WTC11 (cell line): ENCODE data around the gene GOLGA8N. TPM values are rescaled to one million over a fixed set of nuclear protein-coding genes. Genes with fewer than 3 reads are reported as not detected.

ENCODE experiments used
- ATAC-seq: fragments of 200-7000 bp; cut with Tn5 transposase; 2 replicates; pipeline ENCODE4 v1.10.0; 2021; ENCODE audit warnings: mild to moderate bottlenecking, moderate library complexity
- CTCF ChIA-PET: fragments of 300-600 bp; sonication (Branson Sonifier 250); formaldehyde crosslinking; loops from one replicate; lab custom pipeline; 2021; ENCODE audit warnings: antibody characterized with exemption; lab: Charles Lee
- POLR2A ChIA-PET: fragments of 350-600 bp; sonication (Branson Sonifier 250); formaldehyde crosslinking; loops from one replicate; lab custom pipeline; 2021; ENCODE audit warnings: antibody characterized with exemption; lab: Charles Lee
- DNase-seq: peaks from one replicate; pipeline ENCODE4 v3.0.0; 2021; ENCODE audit warnings: low spot score
- H3K27ac Mint-ChIP-seq: 2 replicates; pipeline ENCODE4 v1.8.0; 2021; ENCODE audit warnings: mixed read lengths
- H3K27me3 Mint-ChIP-seq: 2 replicates; pipeline ENCODE4 v1.8.0; 2021; ENCODE audit warnings: low read depth, mild to moderate bottlenecking, moderate library complexity, mixed read lengths
- H3K36me3 Mint-ChIP-seq: 2 replicates; pipeline ENCODE4 v1.8.0; 2021; ENCODE audit warnings: mixed read lengths
- H3K4me1 Mint-ChIP-seq: 2 replicates; pipeline ENCODE4 v1.8.0; 2022; ENCODE audit warnings: mixed read lengths
- H3K4me3 Mint-ChIP-seq: 2 replicates; pipeline ENCODE4 v1.8.0; 2021; ENCODE audit warnings: mild to moderate bottlenecking, moderate library complexity, mixed read lengths
- H3K9me3 Mint-ChIP-seq: 2 replicates; pipeline ENCODE4 v1.8.0; 2021; ENCODE audit warnings: mixed read lengths
- AFF4 ChIP-seq: sonication (generic); formaldehyde crosslinking; IDR thresholded peaks from 2 replicates; pipeline ENCODE4 v1.8.1; 2023; ENCODE audit warnings: mild to moderate bottlenecking, missing genetic modification reagents, borderline replicate concordance
- FOXK1 ChIP-seq: sonication (generic); formaldehyde crosslinking; IDR thresholded peaks from 2 replicates; pipeline ENCODE4 v1.8.0; 2022; ENCODE audit warnings: mild to moderate bottlenecking, moderate library complexity, missing genetic modification reagents
- IRF1 ChIP-seq: sonication (generic); formaldehyde crosslinking; IDR thresholded peaks from 2 replicates; pipeline ENCODE4 v1.8.0; 2023; ENCODE audit warnings: missing genetic modification reagents
- NR3C1 ChIP-seq: sonication (generic); formaldehyde crosslinking; conservative IDR thresholded peaks from 2 replicates; pipeline ENCODE4 v1.8.1; 2023; ENCODE audit warnings: low read depth, mild to moderate bottlenecking, missing genetic modification reagents
- SMAD3 ChIP-seq: sonication (generic); formaldehyde crosslinking; IDR thresholded peaks from 2 replicates; pipeline ENCODE4 v1.8.0; 2022; ENCODE audit warnings: missing genetic modification reagents, mild to moderate bottlenecking, borderline replicate concordance
- ZNF138 ChIP-seq: sonication (generic); formaldehyde crosslinking; conservative IDR thresholded peaks from 2 replicates; pipeline ENCODE4 v1.8.1; 2022; ENCODE audit warnings: mild to moderate bottlenecking, moderate library complexity, missing genetic modification reagents
- ZNF219 ChIP-seq: sonication (generic); formaldehyde crosslinking; IDR thresholded peaks from 2 replicates; pipeline ENCODE4 v1.8.0; 2023; ENCODE audit warnings: missing genetic modification reagents, mild to moderate bottlenecking, borderline replicate concordance
- ZNF232 ChIP-seq: sonication (generic); formaldehyde crosslinking; IDR thresholded peaks from 2 replicates; pipeline ENCODE4 v1.8.0; 2022; ENCODE audit warnings: mild to moderate bottlenecking, missing genetic modification reagents
- ZNF317 ChIP-seq: sonication (generic); formaldehyde crosslinking; IDR thresholded peaks from 2 replicates; pipeline ENCODE4 v1.8.1; 2023; ENCODE audit warnings: low read depth, mild to moderate bottlenecking, moderate library complexity, missing genetic modification reagents, borderline replicate concordance
- total RNA-seq: library from RNA; stranded (reverse); gene quantifications from 3 replicates; pipeline ENCODE4 v1.2.3, GENCODE V29; 2021
- TF ChIP-seq, protein P1 (sequence below): sonication (generic); formaldehyde crosslinking; IDR thresholded peaks from 2 replicates; pipeline ENCODE4 v1.8.0; 2022; ENCODE audit warnings: mild to moderate bottlenecking, missing genetic modification reagents
- TF ChIP-seq, protein P2 (sequence below): fragments of 200-600 bp; IDR thresholded peaks from 2 replicates; pipeline ENCODE4 v1.8.0; 2022; ENCODE audit warnings: antibody characterized with exemption
- TF ChIP-seq, protein P3 (sequence below): sonication (generic); formaldehyde crosslinking; IDR thresholded peaks from 2 replicates; pipeline ENCODE4 v1.8.1; 2022; ENCODE audit warnings: low read depth, missing genetic modification reagents, borderline replicate concordance
- TF ChIP-seq, protein P4 (sequence below): sonication (generic); formaldehyde crosslinking; IDR thresholded peaks from 2 replicates; pipeline ENCODE4 v1.8.1; 2022; ENCODE audit warnings: low read depth, mild to moderate bottlenecking, moderate library complexity, missing genetic modification reagents, borderline replicate concordance

Gene GOLGA8N
- total RNA-seq, 1 experiment from 2014 or later = 1.1 TPM

GRCh38 chr15:32649342-32649741 is 56.1 kb downstream of the GOLGA8N start:
- H3K27ac Mint-ChIP-seq = no peak overlapping the region
- no peak overlapping the region for H3K4me3 Mint-ChIP-seq
- no peak for DNase-seq

GRCh38 chr15:32651229-32651837 is 58.1 kb downstream of the GOLGA8N start:
- TF ChIP-seq, protein P1, sequence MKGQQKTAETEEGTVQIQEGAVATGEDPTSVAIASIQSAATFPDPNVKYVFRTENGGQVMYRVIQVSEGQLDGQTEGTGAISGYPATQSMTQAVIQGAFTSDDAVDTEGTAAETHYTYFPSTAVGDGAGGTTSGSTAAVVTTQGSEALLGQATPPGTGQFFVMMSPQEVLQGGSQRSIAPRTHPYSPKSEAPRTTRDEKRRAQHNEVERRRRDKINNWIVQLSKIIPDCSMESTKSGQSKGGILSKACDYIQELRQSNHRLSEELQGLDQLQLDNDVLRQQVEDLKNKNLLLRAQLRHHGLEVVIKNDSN (CRISPR knock-in tag) = no peak
- TF ChIP-seq, protein P2, sequence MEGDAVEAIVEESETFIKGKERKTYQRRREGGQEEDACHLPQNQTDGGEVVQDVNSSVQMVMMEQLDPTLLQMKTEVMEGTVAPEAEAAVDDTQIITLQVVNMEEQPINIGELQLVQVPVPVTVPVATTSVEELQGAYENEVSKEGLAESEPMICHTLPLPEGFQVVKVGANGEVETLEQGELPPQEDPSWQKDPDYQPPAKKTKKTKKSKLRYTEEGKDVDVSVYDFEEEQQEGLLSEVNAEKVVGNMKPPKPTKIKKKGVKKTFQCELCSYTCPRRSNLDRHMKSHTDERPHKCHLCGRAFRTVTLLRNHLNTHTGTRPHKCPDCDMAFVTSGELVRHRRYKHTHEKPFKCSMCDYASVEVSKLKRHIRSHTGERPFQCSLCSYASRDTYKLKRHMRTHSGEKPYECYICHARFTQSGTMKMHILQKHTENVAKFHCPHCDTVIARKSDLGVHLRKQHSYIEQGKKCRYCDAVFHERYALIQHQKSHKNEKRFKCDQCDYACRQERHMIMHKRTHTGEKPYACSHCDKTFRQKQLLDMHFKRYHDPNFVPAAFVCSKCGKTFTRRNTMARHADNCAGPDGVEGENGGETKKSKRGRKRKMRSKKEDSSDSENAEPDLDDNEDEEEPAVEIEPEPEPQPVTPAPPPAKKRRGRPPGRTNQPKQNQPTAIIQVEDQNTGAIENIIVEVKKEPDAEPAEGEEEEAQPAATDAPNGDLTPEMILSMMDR = peak; percentile 87
- H3K27ac Mint-ChIP-seq = no peak overlapping the region
- no peaks in the 10 kb centered on the region for H3K9me3 Mint-ChIP-seq
- peaks cover 4% of the 10 kb centered on the region; the same call in 1 of the 2 replicates for H3K36me3 Mint-ChIP-seq
- CTCF ChIA-PET = interaction anchor here (0.6 to 3.3 kb wide), 22 partner anchors 9 to 543 kb away, joined by 3 to 35 read pairs (median 4); partner anchors contain the start of genes FMN1 and SCG5
- POLR2A ChIA-PET = no interaction called here
- H3K4me1 Mint-ChIP-seq = peaks cover 29% of the 10 kb centered on the region
- ATAC-seq (peak; percentile 89), DNase-seq (peak; percentile 70)
- H3K27me3 Mint-ChIP-seq = no peaks in the 10 kb centered on the region
- no peak overlapping the region for H3K4me3 Mint-ChIP-seq

More at GRCh38 chr15:32649342-32649741, 56.1 kb downstream of the GOLGA8N start:
- Mint-ChIP-seq H3K36me3 (peaks cover under 1% of the 10 kb centered on the region; the same call in 1 of the 2 replicates), H3K27me3 (no peaks in the 10 kb centered on the region), H3K4me1 (peaks cover 39% of the 10 kb centered on the region), H3K9me3 (no peaks in the 10 kb centered on the region)
- CTCF ChIA-PET = interaction anchor here (0.5 to 3.3 kb wide), 26 partner anchors 8 to 643 kb away, joined by 3 to 35 read pairs (median 4); partner anchors contain the start of gene SCG5
- ATAC-seq = peak; percentile 62
- POLR2A ChIA-PET = no interaction called here
- TF ChIP-seq, protein P3, sequence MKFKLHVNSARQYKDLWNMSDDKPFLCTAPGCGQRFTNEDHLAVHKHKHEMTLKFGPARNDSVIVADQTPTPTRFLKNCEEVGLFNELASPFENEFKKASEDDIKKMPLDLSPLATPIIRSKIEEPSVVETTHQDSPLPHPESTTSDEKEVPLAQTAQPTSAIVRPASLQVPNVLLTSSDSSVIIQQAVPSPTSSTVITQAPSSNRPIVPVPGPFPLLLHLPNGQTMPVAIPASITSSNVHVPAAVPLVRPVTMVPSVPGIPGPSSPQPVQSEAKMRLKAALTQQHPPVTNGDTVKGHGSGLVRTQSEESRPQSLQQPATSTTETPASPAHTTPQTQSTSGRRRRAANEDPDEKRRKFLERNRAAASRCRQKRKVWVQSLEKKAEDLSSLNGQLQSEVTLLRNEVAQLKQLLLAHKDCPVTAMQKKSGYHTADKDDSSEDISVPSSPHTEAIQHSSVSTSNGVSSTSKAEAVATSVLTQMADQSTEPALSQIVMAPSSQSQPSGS (CRISPR knock-in tag) = no peak
- no peak for TF ChIP-seq ZNF219
- no peak for TF ChIP-seq ZNF317 (CRISPR knock-in tag)
- TF ChIP-seq AFF4 = no peak
- TF ChIP-seq IRF1 (CRISPR knock-in tag) = no peak
- TF ChIP-seq, protein P4, sequence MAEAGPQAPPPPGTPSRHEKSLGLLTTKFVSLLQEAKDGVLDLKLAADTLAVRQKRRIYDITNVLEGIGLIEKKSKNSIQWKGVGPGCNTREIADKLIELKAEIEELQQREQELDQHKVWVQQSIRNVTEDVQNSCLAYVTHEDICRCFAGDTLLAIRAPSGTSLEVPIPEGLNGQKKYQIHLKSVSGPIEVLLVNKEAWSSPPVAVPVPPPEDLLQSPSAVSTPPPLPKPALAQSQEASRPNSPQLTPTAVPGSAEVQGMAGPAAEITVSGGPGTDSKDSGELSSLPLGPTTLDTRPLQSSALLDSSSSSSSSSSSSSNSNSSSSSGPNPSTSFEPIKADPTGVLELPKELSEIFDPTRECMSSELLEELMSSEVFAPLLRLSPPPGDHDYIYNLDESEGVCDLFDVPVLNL (CRISPR knock-in tag) = no peak
- no peak for TF ChIP-seq FOXK1
- TF ChIP-seq ZNF232 (CRISPR knock-in tag) = no peak
- no peak for TF ChIP-seq SMAD3
- TF ChIP-seq NR3C1 (CRISPR knock-in tag) = no peak
- TF ChIP-seq ZNF138 (CRISPR knock-in tag) = no peak
